Measurements from ENCODE around the gene PTPN7.

DNA sequence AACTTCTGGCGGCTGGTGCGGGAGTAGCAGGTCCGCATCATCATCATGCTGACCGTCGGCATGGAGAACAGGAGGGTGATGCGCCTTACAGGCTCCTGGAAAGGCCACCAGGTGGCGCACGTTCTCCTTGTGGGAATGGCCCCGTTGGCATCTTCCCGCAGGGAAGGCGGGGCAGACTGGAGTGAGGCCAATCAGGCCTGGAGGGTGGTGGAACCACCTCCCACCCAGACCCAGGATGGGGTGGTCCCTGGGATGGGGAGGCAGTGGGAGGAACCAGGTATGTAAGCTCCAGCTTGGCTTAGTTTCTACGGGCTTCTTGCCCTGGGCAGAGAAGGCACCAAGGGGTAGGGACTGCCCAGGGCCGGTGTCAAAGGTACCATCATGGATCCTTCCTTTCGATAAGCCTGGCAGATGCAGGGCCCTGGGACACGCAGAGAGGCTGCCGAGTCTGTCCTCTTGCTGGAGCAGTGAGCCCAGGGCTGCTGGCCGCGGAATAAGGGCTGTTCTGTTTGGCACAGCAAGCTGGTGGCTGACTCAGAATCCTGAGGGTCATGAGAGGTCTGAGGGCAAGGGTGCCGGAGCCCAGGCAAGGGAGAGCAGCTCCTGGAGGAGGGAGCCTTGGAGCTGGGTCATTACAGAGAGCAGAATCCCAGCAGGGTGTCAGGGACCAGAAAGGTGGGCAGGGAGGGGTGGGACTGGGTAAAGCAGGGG, 24.5 kb upstream of the PTPN7 start:
- TF ChIP-seq POLR2A (IDR thresholded peaks at IDR 0.05) (no peak), POLR2AphosphoS5 (IDR thresholded peaks at IDR 0.05) (no peak)
